C4-2B (cell line): ENCODE data around the gene TPP1.

Experiments
- ZFX ChIP-seq: fragments of 450-650 bp; IDR thresholded peaks from 2 replicates; pipeline ENCODE4 v1.6.1; 2017
- TF ChIP-seq, protein P1 (sequence below): fragments of 450-650 bp; conservative IDR thresholded peaks from 2 replicates; pipeline ENCODE4 v1.5.1; 2017; ENCODE audit warnings: mild to moderate bottlenecking

DNA sequence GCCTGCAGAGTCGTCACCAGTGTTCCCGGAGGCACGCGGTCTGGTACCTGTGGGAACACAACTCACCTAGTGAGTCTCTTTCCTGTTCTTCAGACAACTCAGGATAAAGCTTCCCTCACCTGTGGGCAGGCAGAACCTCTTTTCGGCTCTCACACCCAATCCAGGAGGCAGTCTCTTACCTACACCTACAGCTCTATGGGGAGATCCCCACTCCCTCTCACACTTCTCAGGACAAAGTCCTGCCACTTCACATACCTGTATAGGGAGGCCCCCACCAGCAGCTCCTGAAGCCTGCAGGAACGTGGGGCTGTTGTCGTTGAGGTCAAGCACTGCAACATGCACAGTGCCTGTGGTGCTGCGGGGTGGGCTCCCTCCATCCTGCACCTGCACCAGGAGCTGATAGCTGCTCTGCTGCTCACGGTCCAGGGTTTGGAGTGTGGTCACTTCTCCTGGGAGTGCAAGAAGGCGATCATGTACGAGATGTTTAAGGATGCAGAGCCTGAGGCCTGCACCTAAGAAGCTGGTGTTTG, 12.2 kb upstream of the TPP1 start:
- TF ChIP-seq, protein P1, sequence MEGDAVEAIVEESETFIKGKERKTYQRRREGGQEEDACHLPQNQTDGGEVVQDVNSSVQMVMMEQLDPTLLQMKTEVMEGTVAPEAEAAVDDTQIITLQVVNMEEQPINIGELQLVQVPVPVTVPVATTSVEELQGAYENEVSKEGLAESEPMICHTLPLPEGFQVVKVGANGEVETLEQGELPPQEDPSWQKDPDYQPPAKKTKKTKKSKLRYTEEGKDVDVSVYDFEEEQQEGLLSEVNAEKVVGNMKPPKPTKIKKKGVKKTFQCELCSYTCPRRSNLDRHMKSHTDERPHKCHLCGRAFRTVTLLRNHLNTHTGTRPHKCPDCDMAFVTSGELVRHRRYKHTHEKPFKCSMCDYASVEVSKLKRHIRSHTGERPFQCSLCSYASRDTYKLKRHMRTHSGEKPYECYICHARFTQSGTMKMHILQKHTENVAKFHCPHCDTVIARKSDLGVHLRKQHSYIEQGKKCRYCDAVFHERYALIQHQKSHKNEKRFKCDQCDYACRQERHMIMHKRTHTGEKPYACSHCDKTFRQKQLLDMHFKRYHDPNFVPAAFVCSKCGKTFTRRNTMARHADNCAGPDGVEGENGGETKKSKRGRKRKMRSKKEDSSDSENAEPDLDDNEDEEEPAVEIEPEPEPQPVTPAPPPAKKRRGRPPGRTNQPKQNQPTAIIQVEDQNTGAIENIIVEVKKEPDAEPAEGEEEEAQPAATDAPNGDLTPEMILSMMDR: no peak
- no peak for TF ChIP-seq ZFX
